DOHH2 (cell line): ENCODE data around the gene PTPA.

Source experiments
- H3F3A ChIP-seq: fragments of 200-600 bp; sonication (generic), shearing (Covaris generic); 2 replicates; pipeline ENCODE4 v1.6.0; 2016; ENCODE audit warnings: antibody characterized with exemption, mild to moderate bottlenecking; ENCODE audit not compliant: control insufficient read depth, insufficient read depth
- H3K27ac ChIP-seq: fragments of 200-600 bp; sonication (generic); 2 replicates; pipeline ENCODE4 v1.5.1; 2014; ENCODE audit warnings: low read depth, mild to moderate bottlenecking, low read length, moderate library complexity
- H3K27me3 ChIP-seq: fragments of 200-600 bp; sonication (generic); 2 replicates; pipeline ENCODE4 v1.6.1; 2014; ENCODE audit warnings: mild to moderate bottlenecking, low read length, mixed read lengths; ENCODE audit not compliant: control insufficient read depth
- H3K36me3 ChIP-seq: fragments of 200-600 bp; sonication (generic); 2 replicates; pipeline ENCODE4 v1.6.1; 2014; ENCODE audit warnings: mild to moderate bottlenecking, low read length, moderate library complexity, mixed read lengths; ENCODE audit not compliant: control insufficient read depth
- H3K4me1 ChIP-seq: fragments of 200-600 bp; sonication (generic); 2 replicates; pipeline ENCODE4 v1.6.1; 2014; ENCODE audit warnings: mild to moderate bottlenecking, low read length, mixed read lengths; ENCODE audit not compliant: control insufficient read depth
- H3K4me2 ChIP-seq: fragments of 200-600 bp; sonication (generic); 2 replicates; pipeline ENCODE4 v1.6.0; 2014; ENCODE audit warnings: mild to moderate bottlenecking, low read length, moderate library complexity
- H3K4me3 ChIP-seq: fragments of 200-600 bp; sonication (generic); 2 replicates; pipeline ENCODE4 v1.5.1; 2014; ENCODE audit warnings: mild to moderate bottlenecking, low read length, mixed read lengths
- H3K79me2 ChIP-seq: fragments of 200-600 bp; sonication (generic); 2 replicates; pipeline ENCODE4 v1.6.1; 2014; ENCODE audit warnings: mild to moderate bottlenecking, low read length, mixed read lengths; ENCODE audit not compliant: control insufficient read depth
- H3K9me2 ChIP-seq: fragments of 200-600 bp; sonication (generic); replicated peaks from 2 replicates; pipeline ENCODE4 v1.6.1; 2014; ENCODE audit warnings: mild to moderate bottlenecking, low read length, mixed read lengths; ENCODE audit not compliant: control insufficient read depth
- H3K9me3 ChIP-seq: fragments of 200-600 bp; sonication (generic); 2 replicates; pipeline ENCODE4 v1.6.1; 2014; ENCODE audit warnings: antibody characterized with exemption, low read length, mixed read lengths; ENCODE audit not compliant: control insufficient read depth, insufficient read depth
- H4K20me1 ChIP-seq: fragments of 200-600 bp; sonication (generic); 2 replicates; pipeline ENCODE4 v1.6.0; 2014; ENCODE audit warnings: low read depth, mild to moderate bottlenecking, antibody characterized with exemption, low read length, moderate library complexity; ENCODE audit not compliant: control insufficient read depth, insufficient read depth
- CTCF ChIP-seq: fragments of 200-600 bp; sonication (generic); IDR thresholded peaks from one replicate; pipeline ENCODE4 v1.5.1; 2014; ENCODE audit warnings: antibody characterized with exemption, mild to moderate bottlenecking, low read depth, low read length; ENCODE audit not compliant: poor library complexity, severe bottlenecking
- EZH2phosphoT487 ChIP-seq: fragments of 200-600 bp; sonication (generic); IDR thresholded peaks from 2 replicates; pipeline ENCODE4 v1.6.1; 2017; ENCODE audit warnings: borderline replicate concordance, mild to moderate bottlenecking, antibody characterized with exemption, low read length, moderate library complexity, mixed read lengths

PTPA gene

GRCh38 chr9:129177443-129177790 lies 66.2 kb downstream of the PTPA start:
- Histone ChIP-seq H3K27me3 (peaks cover 72% of the 10 kb centered on the region), H3K4me1 (peaks cover 43% of the 10 kb centered on the region), H3K36me3 (no peaks in the 10 kb centered on the region), H4K20me1 (0 out of 2 replicates have a peak, but pooled peaks cover 2% of the 10 kb centered on the region), H3K9me2 (no peaks in the 10 kb centered on the region), H3F3A (peaks cover 7% of the 10 kb centered on the region; the same call in 1 of the 2 replicates), H3K9me3 (no peaks in the 10 kb centered on the region), H3K79me2 (no peaks in the 10 kb centered on the region), H3K4me2 (peak overlapping the region; percentile 68), H3K27ac (no peak overlapping the region), H3K4me3 (peak overlapping the region; percentile 70)
- TF ChIP-seq EZH2phosphoT487, result no peak
- TF ChIP-seq CTCF, result no peak

GRCh38 chr9:129177791-129178567 lies 66.8 kb downstream of the PTPA start, which contains the start of gene IER5L:
IER5L (minus strand) TSS chr9:129178261; CDS start chr9:129178052, 209 bp downstream.
- Histone ChIP-seq H3K36me3 (no peaks in the 10 kb centered on the region), H3F3A (peaks cover 7% of the 10 kb centered on the region; the same call in 1 of the 2 replicates), H3K79me2 (no peaks in the 10 kb centered on the region), H3K4me1 (peaks cover 43% of the 10 kb centered on the region), H4K20me1 (0 out of 2 replicates have a peak, but pooled peaks cover 2% of the 10 kb centered on the region), H3K9me3 (no peaks in the 10 kb centered on the region), H3K4me3 (peak within 1 kb of the TSS; percentile 70), H3K4me2 (peak within 1 kb of the TSS; percentile 99), H3K9me2 (no peaks in the 10 kb centered on the region), H3K27ac (no peak within 1 kb of the TSS), H3K27me3 (peaks cover 67% of the 10 kb centered on the region)
- TF ChIP-seq EZH2phosphoT487, result peak; percentile 91; the same call in 1 of the 2 replicates
- no peak for TF ChIP-seq CTCF

GRCh38 chr9:129178568-129179382 lies 67.6 kb downstream of the PTPA start:
- H3K4me2 ChIP-seq, result peak overlapping the region; percentile 68
- no peak overlapping the region for H3K27ac ChIP-seq
- H3K4me1 ChIP-seq, result peaks cover 41% of the 10 kb centered on the region
- TF ChIP-seq CTCF (no peak), EZH2phosphoT487 (no peak)
- no peaks in the 10 kb centered on the region for H3K79me2 ChIP-seq
- no peaks in the 10 kb centered on the region for H3K9me2 ChIP-seq
- peaks cover 7% of the 10 kb centered on the region; the same call in 1 of the 2 replicates for H3F3A ChIP-seq
- 0 out of 2 replicates have a peak, but pooled peaks cover 2% of the 10 kb centered on the region for H4K20me1 ChIP-seq
- peak overlapping the region; percentile 70 for H3K4me3 ChIP-seq
- H3K27me3 ChIP-seq, result peaks cover 59% of the 10 kb centered on the region
- no peaks in the 10 kb centered on the region for H3K36me3 ChIP-seq
- H3K9me3 ChIP-seq, result no peaks in the 10 kb centered on the region
